ENCODE results near the gene TMEM86B. TPM values are rescaled to one million over a fixed set of nuclear protein-coding genes. Genes with fewer than 3 reads are reported as not detected.

Gene TMEM86B
- polyA plus RNA-seq, 1 donor from 2014 or later: 2.3 TPM

DNA sequence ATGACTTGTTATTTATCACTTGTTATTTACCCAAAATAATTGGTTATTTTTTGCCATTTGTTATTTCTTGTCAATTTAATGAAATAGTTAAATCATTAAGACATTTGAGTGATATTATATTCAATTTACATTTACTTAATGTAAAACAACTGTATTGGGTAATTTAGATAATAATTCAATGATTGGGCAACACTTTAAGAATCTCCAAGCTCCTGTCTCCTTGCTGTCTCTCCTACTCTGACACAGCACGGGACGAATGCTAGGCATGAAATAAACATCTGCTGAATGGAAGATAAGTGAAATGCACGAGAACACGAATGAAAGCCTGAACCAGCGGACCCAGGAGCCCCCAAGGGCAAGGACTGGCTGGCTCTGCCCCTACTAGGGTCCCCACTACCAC lies 36.0 kb upstream of the TMEM86B start:
- Histone ChIP-seq H3K9me2 (ENCODE audit: insufficient read depth, low read length) (no peaks in the 10 kb centered on the region), H3K9me3 (ENCODE audit: low read length) (no peaks in the 10 kb centered on the region), H2AFZ (ENCODE audit: low read depth, low read length) (no peak overlapping the region), H3K27ac (ENCODE audit: low read length) (no peak overlapping the region), H4K20me1 (ENCODE audit: insufficient read depth) (no peaks in the 10 kb centered on the region), H3K36me3 (ENCODE audit: insufficient read depth, low read length) (no peaks in the 10 kb centered on the region), H3K79me2 (replicated peaks; ENCODE audit: insufficient read depth, low read length) (no peaks in the 10 kb centered on the region), H3K4me3 (ENCODE audit: low read length) (no peak overlapping the region), H3K4me2 (ENCODE audit: low read length) (no peak overlapping the region), H3K27me3 (ENCODE audit: insufficient read depth, low read depth, low read length) (no peaks in the 10 kb centered on the region), H3K9ac (ENCODE audit: low read length) (no peak overlapping the region), H3F3A (ENCODE audit: insufficient read depth, low read length, poor library complexity, severe bottlenecking) (no peaks in the 10 kb centered on the region)
- TF ChIP-seq SMC3 (conservative IDR thresholded peaks at IDR 0.05; ENCODE audit: poor library complexity): no peak
- TF ChIP-seq, protein P1, sequence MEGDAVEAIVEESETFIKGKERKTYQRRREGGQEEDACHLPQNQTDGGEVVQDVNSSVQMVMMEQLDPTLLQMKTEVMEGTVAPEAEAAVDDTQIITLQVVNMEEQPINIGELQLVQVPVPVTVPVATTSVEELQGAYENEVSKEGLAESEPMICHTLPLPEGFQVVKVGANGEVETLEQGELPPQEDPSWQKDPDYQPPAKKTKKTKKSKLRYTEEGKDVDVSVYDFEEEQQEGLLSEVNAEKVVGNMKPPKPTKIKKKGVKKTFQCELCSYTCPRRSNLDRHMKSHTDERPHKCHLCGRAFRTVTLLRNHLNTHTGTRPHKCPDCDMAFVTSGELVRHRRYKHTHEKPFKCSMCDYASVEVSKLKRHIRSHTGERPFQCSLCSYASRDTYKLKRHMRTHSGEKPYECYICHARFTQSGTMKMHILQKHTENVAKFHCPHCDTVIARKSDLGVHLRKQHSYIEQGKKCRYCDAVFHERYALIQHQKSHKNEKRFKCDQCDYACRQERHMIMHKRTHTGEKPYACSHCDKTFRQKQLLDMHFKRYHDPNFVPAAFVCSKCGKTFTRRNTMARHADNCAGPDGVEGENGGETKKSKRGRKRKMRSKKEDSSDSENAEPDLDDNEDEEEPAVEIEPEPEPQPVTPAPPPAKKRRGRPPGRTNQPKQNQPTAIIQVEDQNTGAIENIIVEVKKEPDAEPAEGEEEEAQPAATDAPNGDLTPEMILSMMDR (IDR thresholded peaks at IDR 0.05; ENCODE audit: poor library complexity, severe bottlenecking): no peak
- TF ChIP-seq RAD21 (conservative IDR thresholded peaks at IDR 0.05): no peak
- TF ChIP-seq TAF1 (IDR thresholded peaks at IDR 0.05; ENCODE audit: low read depth): no peak
- no peak for TF ChIP-seq MXI1 (conservative IDR thresholded peaks at IDR 0.05; ENCODE audit: poor library complexity, severe bottlenecking)
- no peak for TF ChIP-seq REST (IDR thresholded peaks at IDR 0.05; ENCODE audit: borderline replicate concordance)
- TF ChIP-seq EZH2 (IDR thresholded peaks at IDR 0.05; ENCODE audit: borderline replicate concordance, insufficient read depth, low read length, poor library complexity, severe bottlenecking): no peak
- no peak for TF ChIP-seq EP300 (conservative IDR thresholded peaks at IDR 0.05; ENCODE audit: poor library complexity, severe bottlenecking)
- no peak for TF ChIP-seq POLR2AphosphoS5 (IDR thresholded peaks at IDR 0.05)

- Histone ChIP-seq H3K4me2 (ENCODE audit: low read length) (no peak overlapping the region), H3K9me2 (ENCODE audit: insufficient read depth, low read length) (no peaks in the 10 kb centered on the region), H3K4me3 (ENCODE audit: low read length) (no peak overlapping the region), H3K9me3 (ENCODE audit: low read length) (no peaks in the 10 kb centered on the region), H4K20me1 (ENCODE audit: insufficient read depth) (no peaks in the 10 kb centered on the region), H3K9ac (ENCODE audit: low read length) (no peak overlapping the region), H3K27me3 (ENCODE audit: insufficient read depth, low read depth, low read length) (no peaks in the 10 kb centered on the region), H3K36me3 (ENCODE audit: insufficient read depth, low read length) (no peaks in the 10 kb centered on the region), H3K79me2 (replicated peaks; ENCODE audit: insufficient read depth, low read length) (peaks cover 8% of the 10 kb centered on the region), H2AFZ (ENCODE audit: low read depth, low read length) (no peak overlapping the region), H3F3A (ENCODE audit: insufficient read depth, low read length, poor library complexity, severe bottlenecking) (no peaks in the 10 kb centered on the region), H3K27ac (ENCODE audit: low read length) (no peak overlapping the region)
- no peak for TF ChIP-seq REST (IDR thresholded peaks at IDR 0.05; ENCODE audit: borderline replicate concordance)
- TF ChIP-seq POLR2AphosphoS5 (IDR thresholded peaks at IDR 0.05): no peak
- TF ChIP-seq SMC3 (conservative IDR thresholded peaks at IDR 0.05; ENCODE audit: poor library complexity): no peak
- no peak for TF ChIP-seq RAD21 (conservative IDR thresholded peaks at IDR 0.05)
Observed at GRCh38 chr19:55262359-55262758, 33.8 kb upstream of the TMEM86B start.

All from neural cell (in vitro differentiated cells).